Activated naive CD4-positive, alpha-beta T cell treated with anti-CD3 and anti-CD28 coated beads, Interleukin-2, amount 10 ng/mL, durations not matched to agents 5 hours and 36 hours (primary cell): Measurements from ENCODE around the gene LRP11. TPM values are rescaled to one million over a fixed set of nuclear protein-coding genes. Genes with fewer than 3 reads are reported as not detected.

Source experiments
- total RNA-seq, 2 experiments: library from RNA; stranded (reverse); gene quantifications; one replicate each; pipeline ENCODE4 v1.2.3, GENCODE V29; 2021

Gene LRP11, protein sequence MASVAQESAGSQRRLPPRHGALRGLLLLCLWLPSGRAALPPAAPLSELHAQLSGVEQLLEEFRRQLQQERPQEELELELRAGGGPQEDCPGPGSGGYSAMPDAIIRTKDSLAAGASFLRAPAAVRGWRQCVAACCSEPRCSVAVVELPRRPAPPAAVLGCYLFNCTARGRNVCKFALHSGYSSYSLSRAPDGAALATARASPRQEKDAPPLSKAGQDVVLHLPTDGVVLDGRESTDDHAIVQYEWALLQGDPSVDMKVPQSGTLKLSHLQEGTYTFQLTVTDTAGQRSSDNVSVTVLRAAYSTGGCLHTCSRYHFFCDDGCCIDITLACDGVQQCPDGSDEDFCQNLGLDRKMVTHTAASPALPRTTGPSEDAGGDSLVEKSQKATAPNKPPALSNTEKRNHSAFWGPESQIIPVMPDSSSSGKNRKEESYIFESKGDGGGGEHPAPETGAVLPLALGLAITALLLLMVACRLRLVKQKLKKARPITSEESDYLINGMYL
- total RNA-seq, result 1 to 10 TPM; 4.6 to 4.9 TPM

DNA sequence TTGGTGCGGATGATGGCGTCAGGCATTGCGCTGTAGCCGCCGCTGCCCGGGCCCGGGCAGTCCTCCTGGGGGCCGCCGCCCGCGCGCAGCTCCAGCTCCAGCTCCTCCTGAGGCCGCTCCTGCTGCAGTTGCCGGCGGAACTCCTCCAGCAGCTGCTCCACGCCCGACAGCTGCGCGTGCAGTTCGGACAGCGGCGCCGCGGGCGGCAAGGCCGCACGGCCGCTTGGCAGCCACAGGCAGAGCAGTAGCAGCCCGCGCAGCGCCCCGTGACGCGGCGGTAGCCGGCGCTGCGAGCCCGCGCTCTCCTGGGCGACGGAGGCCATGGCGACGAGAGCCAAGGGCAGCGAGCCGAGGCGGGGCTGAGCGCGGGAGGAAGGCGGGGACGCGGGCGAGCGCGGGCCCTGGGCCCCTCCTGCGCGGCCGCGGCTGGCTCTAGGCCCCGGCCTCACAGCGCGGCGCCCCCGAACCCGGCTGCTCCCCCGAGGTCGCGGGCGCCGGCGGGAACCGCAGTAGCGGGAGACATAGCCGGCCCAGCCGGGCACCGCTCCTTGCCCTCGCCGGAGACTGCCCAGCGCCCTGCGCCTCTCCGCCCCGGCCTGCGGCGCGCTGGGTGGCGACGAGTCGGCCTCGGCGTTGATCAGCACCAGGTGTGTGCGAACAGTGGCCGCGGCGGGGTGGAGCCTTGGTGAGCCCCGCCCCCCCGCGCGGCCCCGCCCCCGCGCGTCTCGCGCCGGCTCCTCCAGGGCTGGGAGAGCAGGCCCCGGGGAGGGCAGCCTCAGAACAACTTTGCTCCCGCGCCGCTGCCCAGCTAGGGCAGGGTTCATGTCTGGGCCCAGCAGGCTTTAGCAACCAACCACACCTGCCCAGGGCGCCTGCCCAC, at the start of gene LRP11:
Gene LRP11 (minus strand): TSS at position 662 of the 880 bp plus-strand sequence. CDS start 339 bp downstream, at position 323.

DNA sequence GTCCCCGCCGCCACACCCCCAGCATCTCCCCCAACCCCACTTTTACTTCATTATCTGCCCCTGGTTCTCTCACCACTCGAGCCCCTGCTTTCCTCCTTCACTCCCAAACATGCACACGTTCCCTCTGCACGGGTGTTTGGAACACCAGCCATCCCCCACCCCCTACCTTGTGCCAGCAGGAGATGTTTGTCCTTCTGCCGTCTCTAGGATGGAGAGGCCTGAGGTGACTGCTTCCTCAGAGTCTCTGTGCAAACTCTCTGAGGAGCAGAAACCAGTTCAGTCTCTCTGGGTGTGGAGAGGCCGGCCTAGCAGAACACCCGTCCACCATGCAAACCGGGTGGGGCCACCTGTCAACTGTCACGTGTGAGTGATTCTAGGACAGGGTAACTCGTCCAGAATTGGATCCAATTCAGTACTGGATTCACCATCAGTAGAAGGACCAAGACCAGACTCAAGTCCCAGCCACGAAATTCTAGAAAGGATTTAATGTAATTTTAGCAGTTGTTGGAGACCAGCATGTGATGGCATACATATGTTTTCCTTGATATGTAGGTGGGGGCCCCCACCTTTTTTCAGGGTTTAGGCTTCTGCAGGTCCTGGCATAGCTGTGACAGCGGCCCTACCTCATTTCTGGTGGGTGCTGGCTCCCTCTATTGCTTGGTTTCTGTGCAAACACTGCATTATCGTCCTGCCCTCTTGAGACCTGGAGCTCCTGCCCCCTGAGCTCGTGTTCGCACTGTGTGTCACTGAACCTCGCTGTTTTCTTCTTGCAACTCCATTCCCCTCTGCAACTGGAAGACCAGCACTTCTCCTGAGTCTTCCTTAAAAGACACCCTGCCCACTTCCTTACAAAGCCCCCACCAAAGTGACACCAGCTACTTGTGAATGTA, 33.9 kb upstream of the LRP11 start, which contains the start of gene RAET1E:
Gene RAET1E (minus strand): TSS at position 259 of the 890 bp plus-strand sequence. CDS start 7,212 bp downstream, outside the sequence.

Other genes starting within 250 kb of the LRP11 start
- gene KATNA1, start 215.6 kb downstream of the LRP11 start, total RNA-seq, result 10 to 100 TPM; 26.9 to 27.0 TPM
- gene LATS1, start 146.3 kb downstream of the LRP11 start, total RNA-seq, result 10 to 100 TPM; 37.3 to 37.6 TPM
- gene NUP43, start 117.8 kb downstream of the LRP11 start, total RNA-seq, result 10 to 100 TPM; 47.2 to 50.5 TPM
- gene PCMT1, start 114.6 kb downstream of the LRP11 start, total RNA-seq, result 10 to 100 TPM; 65.0 to 69.6 TPM
- gene RAET1E, start 33.8 kb upstream of the LRP11 start, total RNA-seq, result not detected
- not detected for gene RAET1G, start 58.8 kb upstream of the LRP11 start, total RNA-seq
- 1 to 10 TPM; 2.7 to 3.4 TPM for gene ULBP2, start 77.7 kb upstream of the LRP11 start, total RNA-seq
- gene ULBP1, start 99.6 kb upstream of the LRP11 start, total RNA-seq, result under 1 TPM; 0.82 to 0.96 TPM
- gene RAET1L, start 161.2 kb upstream of the LRP11 start, total RNA-seq, result not detected
- 1 to 10 TPM; 1.7 to 1.8 TPM for gene ULBP3, start 204.8 kb upstream of the LRP11 start, total RNA-seq